OCI-LY1 (cell line): Measurements from ENCODE around the gene HDGFL2.

Experiments used
- H2AFZ ChIP-seq: fragments of 200-600 bp; sonication (generic), shearing (Covaris generic); 2 replicates; pipeline ENCODE4 v1.6.0; 2014; ENCODE audit warnings: antibody characterized with exemption, mild to moderate bottlenecking, low read length
- H3F3A ChIP-seq: fragments of 200-600 bp; sonication (generic), shearing (Covaris generic); 2 replicates; pipeline ENCODE4 v1.6.0; 2014; ENCODE audit warnings: mild to moderate bottlenecking, antibody characterized with exemption, low read length, moderate library complexity; ENCODE audit not compliant: insufficient read depth
- H3K27ac ChIP-seq: fragments of 200-600 bp; sonication (generic); 2 replicates; pipeline ENCODE4 v1.5.1; 2014; ENCODE audit warnings: low read length, mixed run types, mild to moderate bottlenecking, low read depth; ENCODE audit not compliant: poor library complexity, severe bottlenecking
- H3K27me3 ChIP-seq: fragments of 200-600 bp; sonication (generic); 2 replicates; pipeline ENCODE4 v1.6.0; 2014; ENCODE audit warnings: antibody characterized with exemption, mild to moderate bottlenecking, low read length, moderate library complexity; ENCODE audit not compliant: insufficient read depth
- H3K36me3 ChIP-seq: fragments of 200-600 bp; sonication (generic); 2 replicates; pipeline ENCODE4 v1.6.1; 2014; ENCODE audit warnings: mild to moderate bottlenecking, antibody characterized with exemption, low read length, moderate library complexity, mixed read lengths; ENCODE audit not compliant: insufficient read depth
- H3K4me1 ChIP-seq: fragments of 200-600 bp; sonication (generic); 2 replicates; pipeline ENCODE4 v1.5.1; 2014; ENCODE audit warnings: mild to moderate bottlenecking, low read length, moderate library complexity; ENCODE audit not compliant: insufficient read depth, severe bottlenecking
- H3K4me2 ChIP-seq: fragments of 200-600 bp; sonication (generic), shearing (Covaris generic); 2 replicates; pipeline ENCODE4 v1.6.1; 2014; ENCODE audit warnings: low read length
- H3K4me3 ChIP-seq: fragments of 200-600 bp; sonication (generic); 2 replicates; pipeline ENCODE4 v1.5.1; 2014; ENCODE audit warnings: low read length, low read depth, mild to moderate bottlenecking, mixed read lengths; ENCODE audit not compliant: poor library complexity, severe bottlenecking
- H3K79me2 ChIP-seq: fragments of 200-600 bp; shearing (Covaris generic); 2 replicates; pipeline ENCODE4 v1.6.1; 2016; ENCODE audit warnings: mixed run types, low read length, mixed read lengths; ENCODE audit not compliant: insufficient read depth
- H3K9ac ChIP-seq: fragments of 200-600 bp; sonication (generic), shearing (Covaris generic); 2 replicates; pipeline ENCODE4 v1.6.1; 2014; ENCODE audit warnings: mild to moderate bottlenecking, low read length, mixed read lengths
- H3K9me2 ChIP-seq: fragments of 200-600 bp; sonication (generic), shearing (Covaris generic); 2 replicates; pipeline ENCODE4 v1.6.1; 2014; ENCODE audit warnings: low read depth, mild to moderate bottlenecking, low read length, mixed read lengths
- H3K9me3 ChIP-seq: fragments of 200-600 bp; shearing (Covaris generic); 2 replicates; pipeline ENCODE4 v1.6.1; 2014; ENCODE audit warnings: low read length, mixed read lengths
- H4K20me1 ChIP-seq: fragments of 200-600 bp; sonication (generic), shearing (Covaris generic); 2 replicates; pipeline ENCODE4 v1.6.0; 2016; ENCODE audit warnings: mild to moderate bottlenecking, low read length; ENCODE audit not compliant: insufficient read depth
- EZH2 ChIP-seq: fragments of 200-600 bp; sonication (generic), shearing (Covaris generic); IDR thresholded peaks from 2 replicates; pipeline ENCODE4 v1.8.0; 2017; ENCODE audit warnings: borderline replicate concordance, mixed run types, mild to moderate bottlenecking, antibody characterized with exemption, low read length, moderate library complexity, mixed read lengths
- TF ChIP-seq, protein P1 (sequence below): fragments of 200-600 bp; sonication (generic), shearing (Covaris generic); IDR thresholded peaks from 2 replicates; pipeline ENCODE4 v1.5.1; 2017; ENCODE audit warnings: mild to moderate bottlenecking, antibody characterized with exemption, low read length, moderate library complexity, mixed read lengths

HDGFL2 gene

GRCh38 chr19:4495471-4495870, 23.4 kb downstream of the HDGFL2 start:
- H3K27ac ChIP-seq: no peak overlapping the region
- no peak overlapping the region for H3K4me2 ChIP-seq
- H4K20me1 ChIP-seq: no peaks in the 10 kb centered on the region
- no peaks in the 10 kb centered on the region for H3K9me3 ChIP-seq
- no peak for TF ChIP-seq EZH2
- TF ChIP-seq, protein P1, sequence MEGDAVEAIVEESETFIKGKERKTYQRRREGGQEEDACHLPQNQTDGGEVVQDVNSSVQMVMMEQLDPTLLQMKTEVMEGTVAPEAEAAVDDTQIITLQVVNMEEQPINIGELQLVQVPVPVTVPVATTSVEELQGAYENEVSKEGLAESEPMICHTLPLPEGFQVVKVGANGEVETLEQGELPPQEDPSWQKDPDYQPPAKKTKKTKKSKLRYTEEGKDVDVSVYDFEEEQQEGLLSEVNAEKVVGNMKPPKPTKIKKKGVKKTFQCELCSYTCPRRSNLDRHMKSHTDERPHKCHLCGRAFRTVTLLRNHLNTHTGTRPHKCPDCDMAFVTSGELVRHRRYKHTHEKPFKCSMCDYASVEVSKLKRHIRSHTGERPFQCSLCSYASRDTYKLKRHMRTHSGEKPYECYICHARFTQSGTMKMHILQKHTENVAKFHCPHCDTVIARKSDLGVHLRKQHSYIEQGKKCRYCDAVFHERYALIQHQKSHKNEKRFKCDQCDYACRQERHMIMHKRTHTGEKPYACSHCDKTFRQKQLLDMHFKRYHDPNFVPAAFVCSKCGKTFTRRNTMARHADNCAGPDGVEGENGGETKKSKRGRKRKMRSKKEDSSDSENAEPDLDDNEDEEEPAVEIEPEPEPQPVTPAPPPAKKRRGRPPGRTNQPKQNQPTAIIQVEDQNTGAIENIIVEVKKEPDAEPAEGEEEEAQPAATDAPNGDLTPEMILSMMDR: peak; percentile 65
- no peaks in the 10 kb centered on the region for H3K27me3 ChIP-seq
- H3K9ac ChIP-seq: no peak overlapping the region
- H3F3A ChIP-seq: no peaks in the 10 kb centered on the region
- H3K79me2 ChIP-seq: no peaks in the 10 kb centered on the region
- H3K9me2 ChIP-seq: no peaks in the 10 kb centered on the region
- H3K4me1 ChIP-seq: no peaks in the 10 kb centered on the region
- H3K36me3 ChIP-seq: peaks cover 62% of the 10 kb centered on the region
- no peak overlapping the region for H3K4me3 ChIP-seq
- H2AFZ ChIP-seq: no peak overlapping the region

GRCh38 chr19:4496304-4496703, 24.2 kb downstream of the HDGFL2 start:
- no peaks in the 10 kb centered on the region for H3F3A ChIP-seq
- H3K27me3 ChIP-seq: no peaks in the 10 kb centered on the region
- H3K9me3 ChIP-seq: no peaks in the 10 kb centered on the region
- H3K4me2 ChIP-seq: no peak overlapping the region
- no peak overlapping the region for H3K4me3 ChIP-seq
- H4K20me1 ChIP-seq: no peaks in the 10 kb centered on the region
- no peaks in the 10 kb centered on the region for H3K4me1 ChIP-seq
- H3K79me2 ChIP-seq: no peaks in the 10 kb centered on the region
- no peaks in the 10 kb centered on the region for H3K9me2 ChIP-seq
- no peak overlapping the region for H3K9ac ChIP-seq
- H2AFZ ChIP-seq: no peak overlapping the region
- peaks cover 62% of the 10 kb centered on the region for H3K36me3 ChIP-seq
- no peak for TF ChIP-seq EZH2
- H3K27ac ChIP-seq: no peak overlapping the region

GRCh38 chr19:4497770-4498389, 25.8 kb downstream of the HDGFL2 start:
- Histone ChIP-seq H3K4me3 (no peak overlapping the region), H3K27ac (no peak overlapping the region), H3K4me2 (no peak overlapping the region), H3K9me2 (no peaks in the 10 kb centered on the region), H3K4me1 (no peaks in the 10 kb centered on the region), H2AFZ (no peak overlapping the region), H3F3A (no peaks in the 10 kb centered on the region), H3K9ac (no peak overlapping the region), H3K36me3 (peaks cover 51% of the 10 kb centered on the region), H3K27me3 (no peaks in the 10 kb centered on the region), H3K79me2 (no peaks in the 10 kb centered on the region), H3K9me3 (no peaks in the 10 kb centered on the region), H4K20me1 (no peaks in the 10 kb centered on the region)
- no peak for TF ChIP-seq EZH2
- TF ChIP-seq, protein P1: no peak

DNA sequence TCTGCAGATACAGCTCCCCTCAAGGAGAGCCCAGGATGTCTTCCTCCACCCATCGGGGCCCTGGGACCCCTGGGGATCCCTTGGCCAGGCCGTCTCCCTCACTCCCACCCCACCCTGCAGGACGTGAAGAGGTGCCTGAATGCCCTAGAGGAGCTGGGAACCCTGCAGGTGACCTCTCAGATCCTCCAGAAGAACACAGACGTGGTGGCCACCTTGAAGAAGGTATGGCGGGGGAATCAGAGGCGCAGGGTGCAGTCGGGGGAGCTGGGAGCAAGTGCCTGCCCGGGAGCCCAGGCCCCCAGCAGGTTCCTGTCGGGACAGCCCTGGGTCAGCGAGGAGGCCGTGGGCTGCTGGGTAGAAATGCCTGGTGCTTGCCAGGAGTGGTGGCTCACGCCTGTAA, 26.6 kb downstream of the HDGFL2 start:
- H4K20me1 ChIP-seq: no peaks in the 10 kb centered on the region
- peaks cover 42% of the 10 kb centered on the region for H3K36me3 ChIP-seq
- TF ChIP-seq, protein P1: no peak
- no peak for TF ChIP-seq EZH2
- H3K27me3 ChIP-seq: no peaks in the 10 kb centered on the region
- H3K27ac ChIP-seq: no peak overlapping the region
- H3K9ac ChIP-seq: no peak overlapping the region
- no peaks in the 10 kb centered on the region for H3K9me3 ChIP-seq
- H3K4me2 ChIP-seq: no peak overlapping the region
- no peaks in the 10 kb centered on the region for H3F3A ChIP-seq
- no peaks in the 10 kb centered on the region for H3K79me2 ChIP-seq
- H3K4me1 ChIP-seq: no peaks in the 10 kb centered on the region
- no peaks in the 10 kb centered on the region for H3K9me2 ChIP-seq
- no peak overlapping the region for H2AFZ ChIP-seq
- H3K4me3 ChIP-seq: no peak overlapping the region
